ENCODE measurements around the gene BNC1. TPM values are rescaled to one million over a fixed set of nuclear protein-coding genes. Genes with fewer than 3 reads are reported as not detected.

BNC1 gene
- total RNA-seq: not detected

DNA sequence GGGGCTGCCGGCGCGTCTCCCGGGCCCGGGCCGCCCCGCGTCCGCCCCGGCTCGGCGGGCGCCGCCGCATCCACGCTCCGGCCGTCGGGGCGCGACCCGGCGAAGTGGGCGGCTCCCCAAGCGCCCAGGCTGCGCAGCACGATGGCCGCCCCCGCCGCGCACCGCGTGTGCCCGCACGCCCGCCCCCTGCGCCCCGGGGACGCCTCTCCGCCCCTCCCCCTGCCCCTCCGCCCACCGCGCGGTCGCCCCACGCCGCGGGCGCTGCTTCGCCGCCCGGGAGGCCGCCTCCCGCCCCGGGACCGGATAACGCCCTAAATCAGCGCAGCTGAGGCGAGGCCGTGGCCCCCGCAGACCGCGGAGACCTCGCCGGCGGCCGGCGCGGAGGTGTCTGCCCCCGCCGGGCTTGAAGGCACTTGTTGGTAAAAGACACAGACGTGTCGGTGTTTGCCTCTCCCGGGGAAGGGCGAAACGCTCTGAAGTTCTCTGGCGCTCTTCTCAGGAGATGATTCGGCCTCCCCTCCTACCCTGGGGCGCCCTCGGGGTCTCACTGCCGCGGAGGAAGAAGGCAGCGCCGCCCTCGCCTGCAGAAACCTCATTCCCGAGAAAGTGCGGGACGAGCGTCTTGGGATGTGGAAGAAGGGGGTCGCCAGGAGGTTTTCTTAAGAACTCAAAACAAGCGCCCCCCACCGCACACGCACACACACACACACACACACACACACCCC lies at the start of gene BNC1:
Gene BNC1, minus strand, starts transcription at position 106 of the 725 bp plus-strand sequence. Its CDS starts 36 bp downstream, at position 70.
- H3K36me3 Mint-ChIP-seq: peaks cover 0 to 11% of the 10 kb centered on the region in 2 donors
- no peak within 1 kb of the TSS for H3K27ac Mint-ChIP-seq
- peak in 1 of 2 donors; percentile 8 for DNase-seq (ENCODE audit: low spot score in 2 of 2)
- no peaks in the 10 kb centered on the region for H3K9me3 Mint-ChIP-seq
- ATAC-seq: peak in 1 of 2 donors; percentile 19

DNA sequence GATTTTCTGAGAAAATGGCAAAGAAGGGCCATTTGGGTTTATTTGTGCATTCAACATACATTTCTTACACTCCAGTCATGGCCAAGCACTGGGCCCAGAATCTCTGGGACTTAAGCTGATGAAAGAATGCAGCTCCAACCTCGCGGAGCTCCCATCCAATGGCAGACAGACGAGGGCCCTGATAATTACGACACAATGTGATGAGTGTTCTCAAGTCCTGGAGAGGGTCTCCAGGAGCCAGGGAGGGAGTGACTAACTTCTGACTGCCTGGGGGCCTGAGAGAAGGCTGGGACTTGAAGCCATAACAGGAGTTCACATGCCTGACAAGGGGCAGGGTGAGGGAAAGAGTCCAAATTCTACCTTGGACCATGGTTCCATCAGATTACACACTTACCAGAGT lies 42.6 kb upstream of the BNC1 start:
- H3K36me3 Mint-ChIP-seq: no peaks in the 10 kb centered on the region
- no peak overlapping the region for H3K27ac Mint-ChIP-seq
- no peak for DNase-seq (ENCODE audit: low spot score in 2 of 2)
- H3K9me3 Mint-ChIP-seq: no peaks in the 10 kb centered on the region
- ATAC-seq: no peak

- DNase-seq (ENCODE audit: low spot score in 2 of 2): no peak
- no peak for ATAC-seq
- H3K36me3 Mint-ChIP-seq: no peaks in the 10 kb centered on the region
- no peaks in the 10 kb centered on the region for H3K9me3 Mint-ChIP-seq
- H3K27ac Mint-ChIP-seq: no peak overlapping the region
Measured at GRCh38 chr15:83324799-83325198, 40.3 kb upstream of the BNC1 start.

GRCh38 chr15:83323296-83323711 lies 38.8 kb upstream of the BNC1 start:
- H3K9me3 Mint-ChIP-seq: no peaks in the 10 kb centered on the region
- H3K36me3 Mint-ChIP-seq: no peaks in the 10 kb centered on the region
- no peak for DNase-seq (ENCODE audit: low spot score in 2 of 2)
- ATAC-seq: no peak
- no peak overlapping the region for H3K27ac Mint-ChIP-seq

DNA sequence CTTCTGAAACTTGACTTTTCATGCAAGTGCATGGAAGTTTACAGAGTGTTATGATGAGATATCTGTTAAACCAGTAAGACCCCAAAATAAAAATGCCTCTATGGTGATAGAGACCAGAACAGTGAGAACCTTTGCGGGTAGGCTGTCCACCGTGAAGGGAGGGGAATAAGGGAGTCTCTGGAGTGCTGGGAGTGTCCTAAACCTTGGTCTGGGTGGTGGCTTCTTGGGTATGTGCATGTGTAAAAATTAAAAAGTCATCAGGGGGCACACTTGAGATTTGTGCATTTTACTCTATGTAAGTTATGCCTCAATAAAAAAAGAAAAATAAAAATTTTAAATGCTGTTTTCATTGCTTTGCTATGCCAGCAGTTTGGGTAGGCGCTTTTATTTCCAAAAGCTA lies 38.2 kb upstream of the BNC1 start:
- H3K9me3 Mint-ChIP-seq: no peaks in the 10 kb centered on the region
- H3K36me3 Mint-ChIP-seq: no peaks in the 10 kb centered on the region
- H3K27ac Mint-ChIP-seq: no peak overlapping the region
- no peak for DNase-seq (ENCODE audit: low spot score in 2 of 2)
- ATAC-seq: no peak

GRCh38 chr15:83322061-83322460 lies 37.6 kb upstream of the BNC1 start:
- no peak for ATAC-seq
- no peak overlapping the region for H3K27ac Mint-ChIP-seq
- H3K36me3 Mint-ChIP-seq: no peaks in the 10 kb centered on the region
- no peaks in the 10 kb centered on the region for H3K9me3 Mint-ChIP-seq
- no peak for DNase-seq (ENCODE audit: low spot score in 2 of 2)

- DNase-seq (ENCODE audit: low spot score in 2 of 2) (no peak), ATAC-seq (no peak)
- no peaks in the 10 kb centered on the region for H3K36me3 Mint-ChIP-seq
- no peaks in the 10 kb centered on the region for H3K9me3 Mint-ChIP-seq
- no peak overlapping the region for H3K27ac Mint-ChIP-seq
Measured at GRCh38 chr15:83320844-83321243, 36.4 kb upstream of the BNC1 start.

GRCh38 chr15:83320404-83320803 lies 35.9 kb upstream of the BNC1 start:
- no peak for ATAC-seq
- DNase-seq (ENCODE audit: low spot score in 2 of 2): no peak
- Mint-ChIP-seq H3K36me3 (no peaks in the 10 kb centered on the region), H3K27ac (no peak overlapping the region), H3K9me3 (no peaks in the 10 kb centered on the region)

DNA sequence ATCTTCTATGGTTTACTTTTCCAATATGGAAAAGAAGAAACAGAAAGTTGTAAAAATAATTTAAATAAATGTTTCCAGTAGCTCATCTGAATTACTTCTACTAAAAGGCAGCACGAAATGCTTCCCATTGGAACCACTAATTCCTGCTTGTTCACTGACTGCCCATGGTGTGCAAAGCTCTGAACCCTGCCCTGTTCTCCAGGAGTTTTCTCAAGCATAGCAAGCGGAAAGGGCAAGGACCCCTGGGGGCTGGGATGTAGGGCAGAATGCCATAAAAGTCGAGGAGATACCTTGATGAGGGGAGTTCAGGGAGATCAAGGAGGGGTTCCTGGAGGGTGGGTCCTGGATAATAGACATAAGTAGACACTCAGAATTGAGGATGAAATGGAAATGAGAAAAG lies 35.3 kb upstream of the BNC1 start:
- H3K9me3 Mint-ChIP-seq: no peaks in the 10 kb centered on the region
- DNase-seq (ENCODE audit: low spot score in 2 of 2): no peak
- no peaks in the 10 kb centered on the region for H3K36me3 Mint-ChIP-seq
- no peak overlapping the region for H3K27ac Mint-ChIP-seq
- ATAC-seq: no peak

DNA sequence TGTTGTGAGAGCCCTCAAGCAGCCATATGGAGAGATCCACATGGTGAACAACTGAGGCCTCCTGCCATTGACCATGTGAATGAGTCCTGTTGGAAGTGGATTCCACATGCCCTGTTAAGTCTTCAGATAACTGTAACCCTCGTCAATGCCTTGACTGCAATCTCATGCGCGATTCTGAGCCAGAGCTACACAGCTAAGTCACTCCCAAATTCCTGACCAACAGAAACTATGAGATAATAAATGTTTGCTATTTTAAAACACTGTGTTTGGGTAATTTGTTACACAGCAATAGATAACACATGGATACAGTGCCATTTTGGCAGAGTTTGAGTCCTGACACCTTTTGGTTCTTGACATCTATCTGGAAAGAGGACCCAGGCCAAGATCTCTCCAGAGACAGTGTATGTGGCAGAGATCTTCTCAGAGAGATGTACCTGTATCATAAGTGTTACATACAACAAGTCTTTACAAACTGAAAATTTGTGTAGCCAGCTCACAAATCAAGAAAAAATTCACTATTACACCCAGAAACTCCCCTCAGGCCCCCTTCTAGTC lies 34.5 kb upstream of the BNC1 start:
- Mint-ChIP-seq H3K36me3 (no peaks in the 10 kb centered on the region), H3K27ac (no peak overlapping the region), H3K9me3 (no peaks in the 10 kb centered on the region)
- ATAC-seq (no peak), DNase-seq (ENCODE audit: low spot score in 2 of 2) (no peak)

DNA sequence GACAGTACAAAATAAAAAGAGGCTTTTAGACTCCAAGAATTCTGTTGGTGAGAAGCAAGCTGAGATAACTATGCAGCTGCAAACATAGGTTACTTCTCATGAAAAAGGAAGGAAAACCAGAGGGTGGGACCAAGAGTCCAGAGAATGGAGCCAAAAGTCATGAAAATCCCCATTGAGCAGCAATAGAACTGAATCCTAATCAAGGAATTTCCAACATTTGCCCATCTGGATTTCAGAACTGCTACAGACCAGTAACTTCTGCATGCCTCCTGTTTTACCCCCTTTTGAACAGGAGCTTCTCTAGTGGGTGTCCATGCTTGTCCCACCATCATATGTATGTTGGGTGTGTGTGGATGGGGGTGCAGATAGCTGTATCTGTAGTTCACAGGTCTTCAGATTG lies 33.6 kb upstream of the BNC1 start:
- Mint-ChIP-seq H3K27ac (no peak overlapping the region), H3K9me3 (no peaks in the 10 kb centered on the region)
- no peak for DNase-seq (ENCODE audit: low spot score in 2 of 2)

GRCh38 chr15:83312071-83312470 lies 27.6 kb upstream of the BNC1 start:
- H3K36me3 Mint-ChIP-seq: no peaks in the 10 kb centered on the region
- DNase-seq (ENCODE audit: low spot score in 2 of 2) (no peak), ATAC-seq (no peak)
- H3K27ac Mint-ChIP-seq: no peak overlapping the region
- no peaks in the 10 kb centered on the region for H3K9me3 Mint-ChIP-seq

More for the DNA sequence above, 33.6 kb upstream of the BNC1 start:
- no peaks in the 10 kb centered on the region for H3K36me3 Mint-ChIP-seq
- no peak for ATAC-seq

DNA sequence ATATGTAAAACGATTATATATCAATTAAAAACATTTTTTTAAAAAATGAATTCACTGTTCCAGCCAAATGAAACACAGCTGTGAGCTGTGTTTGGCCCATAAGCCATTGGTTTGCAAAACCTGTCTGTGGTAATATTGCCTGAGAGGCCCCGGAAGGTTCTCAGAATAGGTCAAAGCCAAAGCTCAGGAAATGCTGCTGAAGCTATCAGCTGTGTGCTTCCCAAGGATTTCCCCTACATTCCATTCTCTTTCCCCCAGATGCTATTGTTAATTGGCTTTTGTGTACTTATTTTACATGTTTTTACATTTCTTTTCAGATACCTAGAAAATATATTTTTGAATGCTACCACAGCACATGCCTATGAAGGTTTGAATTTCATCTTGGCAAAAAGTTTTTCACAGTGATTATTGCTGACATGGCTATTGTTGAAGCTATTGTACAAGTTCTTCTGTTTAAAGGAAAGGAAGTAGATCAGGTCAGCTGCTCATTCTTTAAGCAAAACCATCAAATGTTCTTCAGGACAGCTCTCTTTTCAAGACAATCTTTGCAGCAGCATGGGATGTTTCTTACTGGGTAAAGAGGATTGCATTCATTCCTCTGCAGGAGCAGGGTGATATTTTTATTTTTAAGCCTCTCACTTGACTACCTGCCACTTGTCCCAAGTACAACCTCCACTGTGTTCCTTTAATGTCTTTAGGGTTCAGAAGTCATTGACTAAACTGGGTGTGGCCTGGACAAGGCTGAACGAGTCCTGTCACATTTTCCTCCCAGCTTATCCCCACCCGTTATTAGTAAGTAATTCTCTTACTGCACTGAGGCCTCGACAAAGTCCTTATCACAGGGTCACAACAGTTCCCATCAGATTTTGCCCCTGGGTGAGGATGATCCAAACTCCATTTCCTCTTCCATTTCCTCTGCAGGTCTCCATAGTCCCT lies 26.3 kb upstream of the BNC1 start:
- ATAC-seq (no peak), DNase-seq (ENCODE audit: low spot score in 2 of 2) (no peak)
- H3K36me3 Mint-ChIP-seq: no peaks in the 10 kb centered on the region
- H3K9me3 Mint-ChIP-seq: no peaks in the 10 kb centered on the region
- H3K27ac Mint-ChIP-seq: no peak overlapping the region

- ATAC-seq: no peak
- Mint-ChIP-seq H3K36me3 (no peaks in the 10 kb centered on the region), H3K27ac (no peak overlapping the region), H3K9me3 (no peaks in the 10 kb centered on the region)
- no peak for DNase-seq (ENCODE audit: low spot score in 2 of 2)
Measured at GRCh38 chr15:83308671-83309070, 24.2 kb upstream of the BNC1 start.

- no peak overlapping the region for H3K27ac Mint-ChIP-seq
- H3K9me3 Mint-ChIP-seq: no peaks in the 10 kb centered on the region
- ATAC-seq (no peak), DNase-seq (ENCODE audit: low spot score in 2 of 2) (no peak)
- H3K36me3 Mint-ChIP-seq: peaks cover 0 to 4% of the 10 kb centered on the region in 2 donors
Measured at GRCh38 chr15:83306561-83306960, 22.1 kb upstream of the BNC1 start.

DNA sequence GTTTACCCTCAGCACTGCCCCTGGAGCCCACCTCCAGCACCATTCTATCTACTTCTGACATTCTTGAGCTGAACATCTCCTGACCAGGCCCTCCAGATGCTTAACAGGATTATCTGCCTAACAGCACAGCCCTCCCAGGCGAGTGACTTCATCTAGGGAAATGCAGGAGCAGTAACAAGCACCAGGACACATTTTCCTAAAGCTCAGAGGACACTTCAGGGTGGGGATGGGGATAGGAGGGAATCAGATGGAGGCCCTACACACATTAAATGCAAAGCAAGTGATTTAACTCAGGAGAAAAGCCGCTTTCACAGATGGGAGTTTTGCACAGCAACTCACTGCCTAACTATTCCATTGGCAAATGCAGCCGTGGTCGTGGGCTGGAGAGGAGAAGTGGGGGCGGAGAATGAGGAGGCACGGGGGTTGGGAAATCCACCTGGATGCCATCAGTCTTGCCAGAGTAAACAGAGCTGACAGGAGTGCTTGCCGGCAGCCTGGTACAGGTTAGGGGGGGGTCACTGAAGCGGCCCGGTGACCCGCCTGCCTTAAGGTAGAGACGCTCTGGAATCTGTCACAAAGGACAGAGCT lies 21.3 kb upstream of the BNC1 start:
- ATAC-seq (no peak), DNase-seq (ENCODE audit: low spot score in 2 of 2) (no peak)
- no peaks in the 10 kb centered on the region for H3K9me3 Mint-ChIP-seq
- H3K36me3 Mint-ChIP-seq: peaks cover 0 to 4% of the 10 kb centered on the region in 2 donors
- H3K27ac Mint-ChIP-seq: no peak overlapping the region
